Measurements from ENCODE around the gene PPP3CB. TPM values are rescaled to one million over a fixed set of nuclear protein-coding genes. Genes with fewer than 3 reads are reported as not detected.
A peak's percentile ranks its signal among the peaks of the same experiment; 100 is the strongest.

PPP3CB gene
- total and polyA plus RNA-seq, 2 experiments from 2014 or later: 23.7 to 29.5 TPM

GRCh38 chr10:73446926-73447325 lies 48.9 kb downstream of the PPP3CB start:
- no peak overlapping the region for H3K9ac ChIP-seq
- peaks cover 27% of the 10 kb centered on the region for H3K36me3 ChIP-seq (ENCODE audit: low read depth)
- H3F3A ChIP-seq (ENCODE audit: insufficient read depth): peaks cover 7% of the 10 kb centered on the region
- TF ChIP-seq EZH2phosphoT487 (IDR thresholded peaks at IDR 0.05; ENCODE audit: insufficient read depth, low read depth) (no peak), EZH2 (IDR thresholded peaks at IDR 0.05; ENCODE audit: insufficient read depth, poor library complexity, severe bottlenecking) (no peak)
- no peaks in the 10 kb centered on the region for H3K27me3 ChIP-seq (replicated peaks; ENCODE audit: insufficient read depth)
- no peaks in the 10 kb centered on the region for H3K9me2 ChIP-seq (ENCODE audit: insufficient read depth)
- no peaks in the 10 kb centered on the region for H3K9me3 ChIP-seq (ENCODE audit: low read depth)
- no peaks in the 10 kb centered on the region for H3K79me2 ChIP-seq (ENCODE audit: insufficient read depth)
- DNase-seq: no peak
- no peaks in the 10 kb centered on the region for H4K20me1 ChIP-seq (ENCODE audit: insufficient read depth)
- H3K4me3 ChIP-seq: no peak overlapping the region
- H3K4me1 ChIP-seq (ENCODE audit: insufficient read depth): no peaks in the 10 kb centered on the region
- no peak overlapping the region for H3K27ac ChIP-seq
- H3K4me2 ChIP-seq (ENCODE audit: unreplicated experiment): no peak overlapping the region
- no peak overlapping the region for H2AFZ ChIP-seq
- in situ Hi-C loops (cut with MboI): no loop called here

- in situ Hi-C loops (cut with MboI): no loop called here
- Histone ChIP-seq H3K9ac (no peak overlapping the region), H3K4me2 (ENCODE audit: unreplicated experiment) (no peak overlapping the region), H3K79me2 (ENCODE audit: insufficient read depth) (no peaks in the 10 kb centered on the region), H3K27me3 (replicated peaks; ENCODE audit: insufficient read depth) (no peaks in the 10 kb centered on the region), H3K36me3 (ENCODE audit: low read depth) (peaks cover 34% of the 10 kb centered on the region), H3K9me2 (ENCODE audit: insufficient read depth) (no peaks in the 10 kb centered on the region), H3K27ac (no peak overlapping the region), H3F3A (ENCODE audit: insufficient read depth) (peaks cover 32% of the 10 kb centered on the region), H3K4me1 (ENCODE audit: insufficient read depth) (peaks cover 12% of the 10 kb centered on the region), H2AFZ (no peak overlapping the region), H4K20me1 (ENCODE audit: insufficient read depth) (no peaks in the 10 kb centered on the region), H3K4me3 (no peak overlapping the region), H3K9me3 (ENCODE audit: low read depth) (no peaks in the 10 kb centered on the region)
- 100% methylated on average over 1 of the region's 1 CpG for WGBS, 2 experiments (ENCODE audit: low coverage in 1 of 2, low lambda C conversion rate in 2 of 2, missing lambda C conversion rate in 2 of 2)
- no peak for TF ChIP-seq EZH2 (IDR thresholded peaks at IDR 0.05; ENCODE audit: insufficient read depth, poor library complexity, severe bottlenecking)
- no peak for TF ChIP-seq EZH2phosphoT487 (IDR thresholded peaks at IDR 0.05; ENCODE audit: insufficient read depth, low read depth)
- no peak for DNase-seq
Measured at GRCh38 chr10:73444457-73444856, 51.4 kb downstream of the PPP3CB start.

- TF ChIP-seq EZH2phosphoT487 (IDR thresholded peaks at IDR 0.05; ENCODE audit: insufficient read depth, low read depth) (no peak), EZH2 (IDR thresholded peaks at IDR 0.05; ENCODE audit: insufficient read depth, poor library complexity, severe bottlenecking) (no peak)
- peak overlapping the region; percentile 84 for H3K4me2 ChIP-seq (ENCODE audit: unreplicated experiment)
- in situ Hi-C loops (cut with MboI): no loop called here
- H3K4me1 ChIP-seq (ENCODE audit: insufficient read depth): peaks cover 25% of the 10 kb centered on the region
- H3K9me2 ChIP-seq (ENCODE audit: insufficient read depth): no peaks in the 10 kb centered on the region
- peak; percentile 90 for DNase-seq
- no peak overlapping the region for H2AFZ ChIP-seq
- H3K79me2 ChIP-seq (ENCODE audit: insufficient read depth): 0 out of 2 replicates have a peak, but pooled peaks cover 19% of the 10 kb centered on the region
- WGBS, 2 experiments (ENCODE audit: low coverage in 1 of 2, low lambda C conversion rate in 2 of 2, missing lambda C conversion rate in 2 of 2): 33 to 34% methylated on average over 1 of the region's 1 CpG
- peak overlapping the region; percentile 86 for H3K27ac ChIP-seq
- H3K9ac ChIP-seq: peak overlapping the region; percentile 43; the same call in 1 of the 2 replicates
- H3K4me3 ChIP-seq: peak overlapping the region; percentile 49
- no peaks in the 10 kb centered on the region for H4K20me1 ChIP-seq (ENCODE audit: insufficient read depth)
- H3K27me3 ChIP-seq (replicated peaks; ENCODE audit: insufficient read depth): no peaks in the 10 kb centered on the region
- H3K9me3 ChIP-seq (ENCODE audit: low read depth): no peaks in the 10 kb centered on the region
- peaks cover 50% of the 10 kb centered on the region for H3F3A ChIP-seq (ENCODE audit: insufficient read depth)
- peaks cover 34% of the 10 kb centered on the region for H3K36me3 ChIP-seq (ENCODE audit: low read depth)
Measured at GRCh38 chr10:73439605-73440312, 56.1 kb downstream of the PPP3CB start.

- Histone ChIP-seq H3F3A (ENCODE audit: insufficient read depth) (peaks cover 50% of the 10 kb centered on the region), H3K4me3 (peak overlapping the region; percentile 49), H3K9me2 (ENCODE audit: insufficient read depth) (no peaks in the 10 kb centered on the region), H3K27me3 (replicated peaks; ENCODE audit: insufficient read depth) (no peaks in the 10 kb centered on the region), H3K36me3 (ENCODE audit: low read depth) (peaks cover 32% of the 10 kb centered on the region), H3K4me1 (ENCODE audit: insufficient read depth) (peaks cover 25% of the 10 kb centered on the region), H3K9me3 (ENCODE audit: low read depth) (no peaks in the 10 kb centered on the region), H4K20me1 (ENCODE audit: insufficient read depth) (no peaks in the 10 kb centered on the region), H3K27ac (peak overlapping the region; percentile 86), H3K4me2 (ENCODE audit: unreplicated experiment) (peak overlapping the region; percentile 84), H3K9ac (peak overlapping the region; percentile 43; the same call in 1 of the 2 replicates), H3K79me2 (ENCODE audit: insufficient read depth) (0 out of 2 replicates have a peak, but pooled peaks cover 19% of the 10 kb centered on the region), H2AFZ (no peak overlapping the region)
- DNase-seq: peak; percentile 70
- no peak for TF ChIP-seq EZH2phosphoT487 (IDR thresholded peaks at IDR 0.05; ENCODE audit: insufficient read depth, low read depth)
- TF ChIP-seq EZH2 (IDR thresholded peaks at IDR 0.05; ENCODE audit: insufficient read depth, poor library complexity, severe bottlenecking): no peak
- in situ Hi-C loops (cut with MboI): no loop called here
- WGBS, 2 experiments (ENCODE audit: low coverage in 1 of 2, low lambda C conversion rate in 2 of 2, missing lambda C conversion rate in 2 of 2): 89 to 96% methylated on average over 1 of the region's 1 CpG
Measured at GRCh38 chr10:73439055-73439454, 56.8 kb downstream of the PPP3CB start.

Measured in GM23248 (cell line).